ENCODE results near the gene DAPL1.

The DAPL1 gene

GRCh38 chr2:158795195-158795924 is at the start of gene DAPL1:
Gene DAPL1 (plus strand): TSS chr2:158795317. CDS start chr2:158795373, 56 bp downstream.
- DNase-seq, result peak; percentile 16

GRCh38 chr2:158745866-158746382 is 49.2 kb upstream of the DAPL1 start:
- no peak for DNase-seq

GRCh38 chr2:158746488-158746887 is 48.6 kb upstream of the DAPL1 start:
- no peak for DNase-seq

GRCh38 chr2:158747281-158747680 is 47.8 kb upstream of the DAPL1 start:
- DNase-seq, result no peak

- DNase-seq, result no peak
These were observed 46.1 kb upstream of the DAPL1 start for GRCh38 chr2:158748926-158749590.

- DNase-seq, result no peak
These were observed 44.5 kb upstream of the DAPL1 start for GRCh38 chr2:158750458-158751125.

GRCh38 chr2:158753641-158754611 is 41.2 kb upstream of the DAPL1 start:
- peak; percentile 19 for DNase-seq

GRCh38 chr2:158755310-158756087 is 39.6 kb upstream of the DAPL1 start:
- DNase-seq, result no peak

GRCh38 chr2:158756331-158756730 is 38.8 kb upstream of the DAPL1 start:
- DNase-seq, result no peak

- no peak for DNase-seq
These were observed 38.1 kb upstream of the DAPL1 start for GRCh38 chr2:158756976-158757375.

GRCh38 chr2:158760887-158761286 is 34.2 kb upstream of the DAPL1 start:
- DNase-seq, result no peak

GRCh38 chr2:158761621-158762020 is 33.5 kb upstream of the DAPL1 start:
- DNase-seq, result no peak

GRCh38 chr2:158762336-158762735 is 32.8 kb upstream of the DAPL1 start:
- no peak for DNase-seq

GRCh38 chr2:158766524-158766923 is 28.6 kb upstream of the DAPL1 start:
- DNase-seq, result no peak

- peak; percentile 10 for DNase-seq
These were observed 22.6 kb upstream of the DAPL1 start for GRCh38 chr2:158772306-158773078.

GRCh38 chr2:158773121-158773520 is 22.0 kb upstream of the DAPL1 start:
- DNase-seq, result no peak

- DNase-seq, result no peak
These were observed 20.4 kb upstream of the DAPL1 start for GRCh38 chr2:158774681-158775080.

- no peak for DNase-seq
These were observed 19.7 kb upstream of the DAPL1 start for GRCh38 chr2:158775273-158776027.

GRCh38 chr2:158776231-158776630 is 18.9 kb upstream of the DAPL1 start:
- DNase-seq, result no peak

GRCh38 chr2:158777077-158777476 is 18.0 kb upstream of the DAPL1 start:
- no peak for DNase-seq
